Activated naive CD4-positive, alpha-beta T cell treated with anti-CD3 and anti-CD28 coated beads, Interleukin-2, amount 10 ng/mL, durations not matched to agents 7 days and 5 days (primary cell): ENCODE data around the gene GPC6.

Source experiments
- CTCF ChIA-PET: fragments of 350-600 bp; sonication (Branson Sonifier 250); formaldehyde crosslinking; loops from one replicate; lab custom pipeline; 2021; ENCODE audit warnings: antibody characterized with exemption; lab: Charles Lee
- DNase-seq: peaks from one replicate; pipeline ENCODE4 v3.0.0-alpha.2; 2020
- H3K27ac Mint-ChIP-seq: one replicate; pipeline ENCODE4 v1.8.0; 2021; ENCODE audit warnings: mild to moderate bottlenecking, moderate library complexity, mixed read lengths
- H3K27me3 Mint-ChIP-seq: one replicate; pipeline ENCODE4 v1.8.0; 2021; ENCODE audit warnings: mild to moderate bottlenecking, mixed read lengths
- H3K36me3 Mint-ChIP-seq: one replicate; pipeline ENCODE4 v1.8.0; 2021; ENCODE audit warnings: mixed read lengths
- H3K4me1 Mint-ChIP-seq: one replicate; pipeline ENCODE4 v1.8.0; 2021; ENCODE audit warnings: mixed read lengths
- H3K4me3 Mint-ChIP-seq: one replicate; pipeline ENCODE4 v1.8.0; 2021; ENCODE audit warnings: mild to moderate bottlenecking, moderate library complexity, mixed read lengths
- H3K9me3 Mint-ChIP-seq: one replicate; pipeline ENCODE4 v1.8.0; 2021; ENCODE audit warnings: mixed read lengths

GPC6 gene

GRCh38 chr13:94239135-94239534 lies 1012.5 kb downstream of the GPC6 start:
- Mint-ChIP-seq H3K36me3 (no peaks in the 10 kb centered on the region), H3K27ac (no peak overlapping the region), H3K27me3 (no peaks in the 10 kb centered on the region), H3K9me3 (no peaks in the 10 kb centered on the region), H3K4me3 (no peak overlapping the region), H3K4me1 (peaks cover 31% of the 10 kb centered on the region)
- no peak for DNase-seq
- CTCF ChIA-PET = interaction anchor here (1.0 kb wide), 1 partner anchor 10 kb away, joined by 4 read pairs; no protein-coding TSS in a partner anchor

GRCh38 chr13:94242554-94242953 lies 1015.9 kb downstream of the GPC6 start:
- no peaks in the 10 kb centered on the region for H3K27me3 Mint-ChIP-seq
- CTCF ChIA-PET = no interaction called here
- no peaks in the 10 kb centered on the region for H3K9me3 Mint-ChIP-seq
- no peak for DNase-seq
- no peak overlapping the region for H3K4me3 Mint-ChIP-seq
- H3K4me1 Mint-ChIP-seq = peaks cover 16% of the 10 kb centered on the region
- H3K36me3 Mint-ChIP-seq = no peaks in the 10 kb centered on the region
- no peak overlapping the region for H3K27ac Mint-ChIP-seq

GRCh38 chr13:94243551-94243950 lies 1016.9 kb downstream of the GPC6 start:
- Mint-ChIP-seq H3K4me1 (peaks cover 9% of the 10 kb centered on the region), H3K4me3 (no peak overlapping the region), H3K9me3 (no peaks in the 10 kb centered on the region), H3K36me3 (no peaks in the 10 kb centered on the region), H3K27me3 (no peaks in the 10 kb centered on the region), H3K27ac (no peak overlapping the region)
- DNase-seq = no peak
- CTCF ChIA-PET = no interaction called here

- Mint-ChIP-seq H3K9me3 (no peaks in the 10 kb centered on the region), H3K4me1 (no peaks in the 10 kb centered on the region), H3K27me3 (no peaks in the 10 kb centered on the region), H3K4me3 (no peak overlapping the region), H3K27ac (no peak overlapping the region), H3K36me3 (no peaks in the 10 kb centered on the region)
- no peak for DNase-seq
- CTCF ChIA-PET = no interaction called here
Measured at GRCh38 chr13:94246495-94246894, 1019.9 kb downstream of the GPC6 start.

GRCh38 chr13:94247890-94248289 lies 1021.3 kb downstream of the GPC6 start:
- Mint-ChIP-seq H3K4me3 (no peak overlapping the region), H3K27ac (no peak overlapping the region), H3K36me3 (no peaks in the 10 kb centered on the region), H3K4me1 (no peaks in the 10 kb centered on the region), H3K27me3 (no peaks in the 10 kb centered on the region), H3K9me3 (no peaks in the 10 kb centered on the region)
- CTCF ChIA-PET = no interaction called here
- DNase-seq = no peak

GRCh38 chr13:94248454-94249228 lies 1022.0 kb downstream of the GPC6 start:
- CTCF ChIA-PET = no interaction called here
- Mint-ChIP-seq H3K27me3 (no peaks in the 10 kb centered on the region), H3K4me3 (no peak overlapping the region), H3K9me3 (no peaks in the 10 kb centered on the region), H3K4me1 (no peaks in the 10 kb centered on the region), H3K36me3 (no peaks in the 10 kb centered on the region), H3K27ac (no peak overlapping the region)
- DNase-seq = no peak

- Mint-ChIP-seq H3K27ac (no peak overlapping the region), H3K9me3 (no peaks in the 10 kb centered on the region), H3K4me3 (no peak overlapping the region), H3K36me3 (no peaks in the 10 kb centered on the region), H3K4me1 (no peaks in the 10 kb centered on the region), H3K27me3 (no peaks in the 10 kb centered on the region)
- DNase-seq = no peak
- CTCF ChIA-PET = no interaction called here
Measured at GRCh38 chr13:94249512-94249911, 1022.9 kb downstream of the GPC6 start.

- Mint-ChIP-seq H3K9me3 (no peaks in the 10 kb centered on the region), H3K36me3 (no peaks in the 10 kb centered on the region), H3K27me3 (peaks cover 5% of the 10 kb centered on the region), H3K4me1 (no peaks in the 10 kb centered on the region), H3K4me3 (no peak overlapping the region), H3K27ac (no peak overlapping the region)
- CTCF ChIA-PET = interaction anchor here (0.7 kb wide), 1 partner anchor 82 kb away, joined by 3 read pairs; no protein-coding TSS in a partner anchor
- no peak for DNase-seq
Measured at GRCh38 chr13:94251831-94252608, 1025.4 kb downstream of the GPC6 start.

GRCh38 chr13:94254737-94255136 lies 1028.1 kb downstream of the GPC6 start:
- peaks cover 10% of the 10 kb centered on the region for H3K4me1 Mint-ChIP-seq
- no peak for DNase-seq
- CTCF ChIA-PET = no interaction called here
- H3K4me3 Mint-ChIP-seq = no peak overlapping the region
- peaks cover 5% of the 10 kb centered on the region for H3K27me3 Mint-ChIP-seq
- no peaks in the 10 kb centered on the region for H3K36me3 Mint-ChIP-seq
- no peak overlapping the region for H3K27ac Mint-ChIP-seq
- no peaks in the 10 kb centered on the region for H3K9me3 Mint-ChIP-seq

GRCh38 chr13:94256721-94257120 lies 1030.1 kb downstream of the GPC6 start:
- Mint-ChIP-seq H3K27ac (no peak overlapping the region), H3K4me1 (peaks cover 10% of the 10 kb centered on the region), H3K27me3 (peaks cover 5% of the 10 kb centered on the region), H3K4me3 (no peak overlapping the region), H3K36me3 (no peaks in the 10 kb centered on the region), H3K9me3 (no peaks in the 10 kb centered on the region)
- CTCF ChIA-PET = no interaction called here
- DNase-seq = no peak

- Mint-ChIP-seq H3K4me1 (peaks cover 10% of the 10 kb centered on the region), H3K27me3 (peaks cover 5% of the 10 kb centered on the region), H3K27ac (no peak overlapping the region), H3K9me3 (no peaks in the 10 kb centered on the region), H3K4me3 (no peak overlapping the region), H3K36me3 (no peaks in the 10 kb centered on the region)
- CTCF ChIA-PET = no interaction called here
- DNase-seq = no peak
Measured at GRCh38 chr13:94259984-94260383, 1033.4 kb downstream of the GPC6 start.

GRCh38 chr13:94261163-94261562 lies 1034.6 kb downstream of the GPC6 start:
- CTCF ChIA-PET = no interaction called here
- Mint-ChIP-seq H3K36me3 (no peaks in the 10 kb centered on the region), H3K27ac (no peak overlapping the region), H3K9me3 (no peaks in the 10 kb centered on the region), H3K4me1 (peaks cover 10% of the 10 kb centered on the region), H3K27me3 (no peaks in the 10 kb centered on the region), H3K4me3 (no peak overlapping the region)
- DNase-seq = no peak

- H3K36me3 Mint-ChIP-seq = no peaks in the 10 kb centered on the region
- no peak for DNase-seq
- no peaks in the 10 kb centered on the region for H3K27me3 Mint-ChIP-seq
- no peak overlapping the region for H3K27ac Mint-ChIP-seq
- no peak overlapping the region for H3K4me3 Mint-ChIP-seq
- CTCF ChIA-PET = no interaction called here
- peaks cover 5% of the 10 kb centered on the region for H3K4me1 Mint-ChIP-seq
- no peaks in the 10 kb centered on the region for H3K9me3 Mint-ChIP-seq
Measured at GRCh38 chr13:94263038-94263437, 1036.4 kb downstream of the GPC6 start.

GRCh38 chr13:94267581-94268366 lies 1041.2 kb downstream of the GPC6 start:
- H3K4me1 Mint-ChIP-seq = no peaks in the 10 kb centered on the region
- no peak overlapping the region for H3K27ac Mint-ChIP-seq
- no peak for DNase-seq
- peaks cover 2% of the 10 kb centered on the region for H3K9me3 Mint-ChIP-seq
- H3K4me3 Mint-ChIP-seq = no peak overlapping the region
- CTCF ChIA-PET = no interaction called here
- peaks cover 3% of the 10 kb centered on the region for H3K27me3 Mint-ChIP-seq
- H3K36me3 Mint-ChIP-seq = no peaks in the 10 kb centered on the region
